Hypothalamus (tissue), 51 donors: ENCODE results near the gene MBLAC1.
A peak's percentile ranks its signal among the peaks of the same experiment; 100 is the strongest.

ENCODE experiments used
- DNase-seq, 51 donors: peaks; one replicate each; lab custom pipeline; 2025; lab: John Stamatoyannopoulos, UW

The MBLAC1 gene

GRCh38 chr7:100095289-100095688 lies 31.5 kb upstream of the MBLAC1 start:
- DNase-seq, result no peak

- DNase-seq, result no peak
These were observed 31.1 kb upstream of the MBLAC1 start for GRCh38 chr7:100095704-100096103.

GRCh38 chr7:100098913-100099312 lies 27.9 kb upstream of the MBLAC1 start:
- DNase-seq, result no peak

GRCh38 chr7:100099452-100099851 lies 27.3 kb upstream of the MBLAC1 start:
- DNase-seq, result no peak

- peak; percentile 62 to 93 (median 86) for DNase-seq
These were observed 26.2 kb upstream of the MBLAC1 start for GRCh38 chr7:100100420-100101015.

- DNase-seq, result peak; percentile 88 to 100 (median 98)
These were observed 25.5 kb upstream of the MBLAC1 start, which contains the start of the genes AP4M1 and MCM7 for GRCh38 chr7:100101016-100101862. Gene AP4M1 (plus strand): TSS chr7:100101643. CDS start chr7:100101715, 72 bp downstream. Gene MCM7 (minus strand): TSS chr7:100101397. CDS start chr7:100101294, 103 bp downstream.

- no peak for DNase-seq
These were observed 23.6 kb upstream of the MBLAC1 start for GRCh38 chr7:100102950-100103840.

GRCh38 chr7:100105534-100105933 lies 21.2 kb upstream of the MBLAC1 start:
- DNase-seq, result no peak

- DNase-seq, result no peak
These were observed 20.1 kb upstream of the MBLAC1 start for GRCh38 chr7:100106633-100107032.

GRCh38 chr7:100107125-100107737 lies 19.5 kb upstream of the MBLAC1 start:
- DNase-seq, result peak in 7 of 51 donors; percentile 2 to 22 (median 7)

GRCh38 chr7:100107890-100108289 lies 18.9 kb upstream of the MBLAC1 start:
- DNase-seq, result peak in 2 of 51 donors; percentile 6 to 7

GRCh38 chr7:100109521-100110163 lies 17.1 kb upstream of the MBLAC1 start:
- DNase-seq, result no peak

- DNase-seq, result no peak
These were observed 15.6 kb upstream of the MBLAC1 start for GRCh38 chr7:100111156-100111555.

- no peak for DNase-seq
These were observed 14.9 kb upstream of the MBLAC1 start for GRCh38 chr7:100111914-100112313.

- DNase-seq, result no peak
These were observed 11.7 kb upstream of the MBLAC1 start for GRCh38 chr7:100115026-100115425.

- DNase-seq, result no peak
These were observed 8.2 kb upstream of the MBLAC1 start for GRCh38 chr7:100118388-100119071.

- peak; percentile 71 to 97 (median 91) for DNase-seq
These were observed 7.4 kb upstream of the MBLAC1 start, which contains the start of the genes CNPY4 and TAF6 for GRCh38 chr7:100119072-100119969. Gene CNPY4 (plus strand): TSS chr7:100119634. CDS start chr7:100119745, 111 bp downstream. Gene TAF6 (minus strand): TSS chr7:100119358. CDS start chr7:100114209, 5,149 bp downstream.
